Mesothelial cell of epicardium (in vitro differentiated cells): ENCODE results near the gene MDGA2. TPM values are rescaled to one million over a fixed set of nuclear protein-coding genes. Genes with fewer than 3 reads are reported as not detected.

Experiments
- DNase-seq, 2 experiments: peaks; one replicate each; pipeline ENCODE4 v3.0.0; 2021; ENCODE audit warnings: low spot score in 2 of 2; ENCODE audit not compliant: unreplicated experiment in 2 of 2
- H3K27ac Mint-ChIP-seq: 2 replicates; pipeline ENCODE4 v1.8.0; 2021; ENCODE audit warnings: mixed read lengths
- H3K27me3 Mint-ChIP-seq: 2 replicates; pipeline ENCODE4 v1.8.0; 2021; ENCODE audit warnings: low read depth, mixed read lengths
- H3K36me3 Mint-ChIP-seq: 2 replicates; pipeline ENCODE4 v1.8.0; 2021; ENCODE audit warnings: mixed read lengths
- H3K4me1 Mint-ChIP-seq: 2 replicates; pipeline ENCODE4 v1.8.0; 2021; ENCODE audit warnings: mixed read lengths
- H3K4me3 Mint-ChIP-seq: 2 replicates; pipeline ENCODE4 v1.8.0; 2021; ENCODE audit warnings: mild to moderate bottlenecking, moderate library complexity, mixed read lengths
- H3K9me3 Mint-ChIP-seq: 2 replicates; pipeline ENCODE4 v1.8.0; 2021; ENCODE audit warnings: mixed read lengths
- total RNA-seq: library from RNA; stranded (reverse); gene quantifications from 3 replicates; pipeline ENCODE4 v1.2.1, GENCODE V29; 2021
- TF ChIP-seq, protein P1 (sequence below): fragments of 200-600 bp; sonication (generic); IDR thresholded peaks from one replicate; pipeline ENCODE4 v1.5.0; 2021; ENCODE audit warnings: antibody characterized with exemption; ENCODE audit not compliant: unreplicated experiment

The MDGA2 gene
- total RNA-seq, 1 donor from 2014 or later: 0.27 TPM

DNA sequence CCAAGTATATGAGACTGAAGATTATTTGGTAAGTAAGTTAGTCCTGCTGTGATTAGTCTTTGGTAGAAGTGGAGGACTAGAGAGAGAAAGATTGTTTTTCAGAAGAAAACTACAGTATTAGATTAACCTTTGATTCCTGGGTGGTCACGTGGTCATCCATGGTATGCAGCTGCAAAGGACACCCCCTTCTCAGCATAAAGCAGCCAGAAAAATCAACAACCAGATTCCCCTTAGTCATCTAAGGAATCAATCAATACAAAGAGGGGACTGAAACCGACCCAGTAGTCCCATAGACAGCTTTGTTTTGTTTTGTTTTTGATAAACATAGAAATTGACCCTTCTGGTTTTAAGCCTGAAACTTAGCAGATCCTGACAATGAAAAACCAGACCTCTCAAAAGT, 30.3 kb upstream of the MDGA2 start:
- Mint-ChIP-seq H3K4me3 (no peak overlapping the region), H3K27me3 (no peaks in the 10 kb centered on the region), H3K4me1 (no peaks in the 10 kb centered on the region), H3K9me3 (peaks cover 16% of the 10 kb centered on the region), H3K36me3 (no peaks in the 10 kb centered on the region), H3K27ac (no peak overlapping the region)
- TF ChIP-seq, protein P1, sequence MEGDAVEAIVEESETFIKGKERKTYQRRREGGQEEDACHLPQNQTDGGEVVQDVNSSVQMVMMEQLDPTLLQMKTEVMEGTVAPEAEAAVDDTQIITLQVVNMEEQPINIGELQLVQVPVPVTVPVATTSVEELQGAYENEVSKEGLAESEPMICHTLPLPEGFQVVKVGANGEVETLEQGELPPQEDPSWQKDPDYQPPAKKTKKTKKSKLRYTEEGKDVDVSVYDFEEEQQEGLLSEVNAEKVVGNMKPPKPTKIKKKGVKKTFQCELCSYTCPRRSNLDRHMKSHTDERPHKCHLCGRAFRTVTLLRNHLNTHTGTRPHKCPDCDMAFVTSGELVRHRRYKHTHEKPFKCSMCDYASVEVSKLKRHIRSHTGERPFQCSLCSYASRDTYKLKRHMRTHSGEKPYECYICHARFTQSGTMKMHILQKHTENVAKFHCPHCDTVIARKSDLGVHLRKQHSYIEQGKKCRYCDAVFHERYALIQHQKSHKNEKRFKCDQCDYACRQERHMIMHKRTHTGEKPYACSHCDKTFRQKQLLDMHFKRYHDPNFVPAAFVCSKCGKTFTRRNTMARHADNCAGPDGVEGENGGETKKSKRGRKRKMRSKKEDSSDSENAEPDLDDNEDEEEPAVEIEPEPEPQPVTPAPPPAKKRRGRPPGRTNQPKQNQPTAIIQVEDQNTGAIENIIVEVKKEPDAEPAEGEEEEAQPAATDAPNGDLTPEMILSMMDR: no peak
- DNase-seq: no peak

DNA sequence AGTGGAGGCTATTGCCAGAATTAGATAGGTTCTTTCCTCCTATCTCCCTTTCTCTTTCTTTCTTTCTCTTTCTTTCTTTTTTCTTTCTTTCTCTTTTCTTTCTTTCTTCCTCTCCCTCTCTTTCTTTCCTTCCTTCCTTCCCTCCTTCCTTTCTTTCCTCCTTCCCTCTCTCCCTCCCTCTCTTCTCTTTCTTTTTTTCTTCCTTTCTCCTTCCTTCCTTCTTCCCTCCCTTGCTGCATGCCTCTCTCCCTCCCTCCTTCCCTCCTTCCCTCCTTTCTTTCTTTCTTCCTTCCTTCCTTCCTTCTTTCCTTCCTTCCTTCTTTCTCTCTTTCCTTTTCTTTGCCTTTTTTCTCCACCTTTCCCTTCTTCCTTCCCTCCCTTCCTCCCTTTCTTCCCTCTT, 16.4 kb upstream of the MDGA2 start:
- peaks cover 25% of the 10 kb centered on the region for H3K27me3 Mint-ChIP-seq
- no peak overlapping the region for H3K27ac Mint-ChIP-seq

DNA sequence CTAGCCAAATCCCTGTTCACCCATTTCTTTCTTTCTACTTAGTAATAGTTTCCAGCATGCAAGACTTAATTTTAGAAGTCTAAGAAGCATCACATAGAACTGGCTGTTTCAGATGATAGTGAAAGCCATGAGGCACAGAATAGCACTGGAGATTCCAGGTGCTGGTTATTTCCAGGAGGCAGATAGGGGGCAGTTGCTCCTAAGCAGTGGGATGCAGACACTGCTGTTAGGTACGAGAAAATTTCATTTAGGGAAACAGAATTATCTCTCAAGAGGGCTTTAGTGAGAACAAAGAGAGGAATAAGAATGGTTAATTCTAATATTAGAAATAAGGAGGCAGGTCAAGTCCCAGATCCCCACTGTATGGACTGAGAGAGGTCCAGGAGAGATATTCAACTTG, 3.6 kb upstream of the MDGA2 start:
- H3K4me3 Mint-ChIP-seq: no peak overlapping the region
- H3K27me3 Mint-ChIP-seq: peaks cover 82% of the 10 kb centered on the region
- H3K9me3 Mint-ChIP-seq: no peaks in the 10 kb centered on the region
- TF ChIP-seq, protein P1: no peak
- H3K36me3 Mint-ChIP-seq: no peaks in the 10 kb centered on the region
- peaks cover 13% of the 10 kb centered on the region for H3K4me1 Mint-ChIP-seq
- no peak for DNase-seq
- H3K27ac Mint-ChIP-seq: no peak overlapping the region

More for the DNA sequence above, 16.4 kb upstream of the MDGA2 start:
- no peak overlapping the region for H3K4me3 Mint-ChIP-seq
- no peaks in the 10 kb centered on the region for H3K4me1 Mint-ChIP-seq
- peaks cover 4% of the 10 kb centered on the region for H3K9me3 Mint-ChIP-seq
- no peak for DNase-seq
- H3K36me3 Mint-ChIP-seq: no peaks in the 10 kb centered on the region
- TF ChIP-seq, protein P1: no peak

DNA sequence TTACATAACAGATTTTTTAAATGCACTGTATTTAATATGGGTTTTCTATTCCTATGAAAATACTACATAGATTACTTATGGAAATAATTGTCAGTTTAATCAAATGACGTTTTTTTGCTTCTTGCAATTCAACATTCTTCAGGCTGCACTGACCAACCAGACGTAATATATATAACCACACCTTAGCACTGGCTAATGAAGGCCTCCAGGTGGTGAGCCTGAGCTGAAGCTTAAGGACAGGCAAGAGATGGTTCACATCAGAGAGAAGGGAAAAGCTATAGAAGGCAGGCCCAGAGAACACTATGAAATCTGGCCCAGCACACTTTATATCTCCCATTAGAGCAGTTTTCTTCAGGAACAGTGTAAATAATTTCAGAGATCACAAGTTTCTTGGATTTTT, 2.8 kb upstream of the MDGA2 start:
- TF ChIP-seq, protein P1: no peak
- Mint-ChIP-seq H3K4me1 (peaks cover 16% of the 10 kb centered on the region), H3K27me3 (peaks cover 90% of the 10 kb centered on the region), H3K27ac (no peak overlapping the region), H3K36me3 (no peaks in the 10 kb centered on the region), H3K9me3 (no peaks in the 10 kb centered on the region), H3K4me3 (no peak overlapping the region)
- no peak for DNase-seq

DNA sequence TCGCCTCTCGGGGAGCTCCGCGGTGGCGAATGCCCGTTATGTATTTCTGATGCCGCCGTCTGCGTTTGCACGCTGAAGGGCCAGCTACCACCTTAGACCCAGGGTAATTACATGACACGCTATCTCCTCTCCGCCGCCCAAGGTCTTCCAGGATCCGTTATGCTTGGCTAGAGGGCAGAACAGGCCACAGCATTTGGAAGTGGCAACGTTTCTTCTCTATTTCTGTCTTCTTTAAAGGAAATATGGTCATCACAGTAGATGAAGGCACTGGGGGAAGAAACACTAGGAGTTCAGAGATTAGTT, 861 bp upstream of the MDGA2 start:
- no peak overlapping the region for H3K27ac Mint-ChIP-seq
- H3K36me3 Mint-ChIP-seq: no peaks in the 10 kb centered on the region

More for the DNA sequence above, 861 bp upstream of the MDGA2 start:
- H3K27me3 Mint-ChIP-seq: peaks cover 97% of the 10 kb centered on the region
- TF ChIP-seq, protein P1: no peak
- H3K4me1 Mint-ChIP-seq: peaks cover 16% of the 10 kb centered on the region
- DNase-seq: no peak
- H3K9me3 Mint-ChIP-seq: no peaks in the 10 kb centered on the region
- H3K4me3 Mint-ChIP-seq: peak overlapping the region; percentile 76
